ENCODE data around the gene IL10RB.

DNA sequence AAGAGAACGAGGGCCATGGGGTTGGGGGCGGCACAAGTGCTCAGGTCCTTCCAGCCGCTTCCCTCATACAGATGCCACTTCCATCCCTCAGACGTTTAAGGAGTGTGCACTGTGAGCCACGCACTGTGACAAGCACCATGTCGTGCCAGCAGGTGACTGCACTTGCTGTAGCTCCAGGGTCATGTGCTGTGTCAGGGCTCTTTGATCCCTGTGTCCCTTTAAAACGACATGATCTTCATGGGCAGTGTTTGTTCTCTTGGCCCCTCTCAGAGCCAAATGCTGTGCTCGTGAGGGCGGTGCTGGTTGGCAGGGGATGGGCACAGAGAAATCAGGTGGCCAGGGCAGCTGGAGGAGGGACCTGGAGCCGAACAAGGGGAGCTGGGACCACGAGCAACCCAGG lies 19.9 kb downstream of the IL10RB start:
- TF ChIP-seq, protein P1, sequence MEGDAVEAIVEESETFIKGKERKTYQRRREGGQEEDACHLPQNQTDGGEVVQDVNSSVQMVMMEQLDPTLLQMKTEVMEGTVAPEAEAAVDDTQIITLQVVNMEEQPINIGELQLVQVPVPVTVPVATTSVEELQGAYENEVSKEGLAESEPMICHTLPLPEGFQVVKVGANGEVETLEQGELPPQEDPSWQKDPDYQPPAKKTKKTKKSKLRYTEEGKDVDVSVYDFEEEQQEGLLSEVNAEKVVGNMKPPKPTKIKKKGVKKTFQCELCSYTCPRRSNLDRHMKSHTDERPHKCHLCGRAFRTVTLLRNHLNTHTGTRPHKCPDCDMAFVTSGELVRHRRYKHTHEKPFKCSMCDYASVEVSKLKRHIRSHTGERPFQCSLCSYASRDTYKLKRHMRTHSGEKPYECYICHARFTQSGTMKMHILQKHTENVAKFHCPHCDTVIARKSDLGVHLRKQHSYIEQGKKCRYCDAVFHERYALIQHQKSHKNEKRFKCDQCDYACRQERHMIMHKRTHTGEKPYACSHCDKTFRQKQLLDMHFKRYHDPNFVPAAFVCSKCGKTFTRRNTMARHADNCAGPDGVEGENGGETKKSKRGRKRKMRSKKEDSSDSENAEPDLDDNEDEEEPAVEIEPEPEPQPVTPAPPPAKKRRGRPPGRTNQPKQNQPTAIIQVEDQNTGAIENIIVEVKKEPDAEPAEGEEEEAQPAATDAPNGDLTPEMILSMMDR (IDR thresholded peaks at IDR 0.05) = no peak
- no peak for TF ChIP-seq EZH2 (IDR thresholded peaks at IDR 0.05; ENCODE audit: borderline replicate concordance, insufficient read depth, low read depth, low read length, poor library complexity, severe bottlenecking)
